Mesodermal cell (in vitro differentiated cells): Measurements from ENCODE around the gene PIK3R2.

ENCODE experiments used
- H3K27ac ChIP-seq: 2 replicates; pipeline ENCODE4 v1.7.0; 2013; ENCODE audit warnings: mild to moderate bottlenecking, low read depth, low read length, moderate library complexity; ENCODE audit not compliant: severe bottlenecking
- H3K36me3 ChIP-seq: 2 replicates; pipeline ENCODE4 v1.7.1; 2013; ENCODE audit warnings: mild to moderate bottlenecking, low read length, moderate library complexity; ENCODE audit not compliant: control insufficient read depth, insufficient read depth
- H3K4me1 ChIP-seq: one replicate; pipeline ENCODE4 v1.7.1; 2013; ENCODE audit warnings: mild to moderate bottlenecking, low read length; ENCODE audit not compliant: insufficient read depth, control insufficient read depth, poor library complexity, severe bottlenecking
- H3K4me3 ChIP-seq: 2 replicates; pipeline ENCODE4 v1.7.0; 2013; ENCODE audit warnings: low read length, control low read depth, mild to moderate bottlenecking; ENCODE audit not compliant: insufficient read depth, poor library complexity, severe bottlenecking; ENCODE audit errors: extremely low read depth
- H3K9me3 ChIP-seq: 2 replicates; pipeline ENCODE4 v1.7.1; 2013; ENCODE audit warnings: mild to moderate bottlenecking, low read length, moderate library complexity; ENCODE audit not compliant: control insufficient read depth
- WGBS, 2 experiments: methylation state at CpG; one replicate each; pipeline ENCODE4 v1.1.5; 2013; ENCODE audit warnings: missing lambda C conversion rate in 2 of 2; ENCODE audit not compliant: insufficient coverage in 2 of 2; 5-methylcytosine and 5-hydroxymethylcytosine counted together

PIK3R2 gene

DNA sequence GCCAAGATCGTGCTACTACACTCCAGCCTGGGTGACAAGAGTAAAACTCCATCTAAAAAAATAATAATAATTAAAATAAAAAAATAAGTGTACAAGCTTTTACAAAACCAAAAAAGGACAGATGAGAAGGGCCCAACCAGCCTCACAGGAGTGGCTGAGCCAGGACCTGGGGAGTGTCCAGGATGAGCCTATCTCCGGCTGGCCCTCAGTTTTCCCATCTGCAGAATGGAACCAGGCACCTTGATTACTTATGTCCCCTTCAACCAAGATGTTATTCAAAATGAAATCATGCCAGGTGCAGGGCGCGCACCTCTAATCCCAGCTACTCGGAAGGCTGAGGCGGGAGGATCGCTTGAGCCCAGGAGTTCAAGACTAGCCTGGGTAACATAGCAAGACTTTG lies 11.1 kb downstream of the PIK3R2 start:
- H3K4me1 ChIP-seq, result no peaks in the 10 kb centered on the region
- no peak overlapping the region for H3K4me3 ChIP-seq
- peaks cover 61% of the 10 kb centered on the region for H3K36me3 ChIP-seq
- H3K9me3 ChIP-seq, result no peaks in the 10 kb centered on the region
- 92 to 96% methylated on average over 5 to 6 of the region's 7 CpGs for WGBS, 2 experiments
- no peak overlapping the region for H3K27ac ChIP-seq

DNA sequence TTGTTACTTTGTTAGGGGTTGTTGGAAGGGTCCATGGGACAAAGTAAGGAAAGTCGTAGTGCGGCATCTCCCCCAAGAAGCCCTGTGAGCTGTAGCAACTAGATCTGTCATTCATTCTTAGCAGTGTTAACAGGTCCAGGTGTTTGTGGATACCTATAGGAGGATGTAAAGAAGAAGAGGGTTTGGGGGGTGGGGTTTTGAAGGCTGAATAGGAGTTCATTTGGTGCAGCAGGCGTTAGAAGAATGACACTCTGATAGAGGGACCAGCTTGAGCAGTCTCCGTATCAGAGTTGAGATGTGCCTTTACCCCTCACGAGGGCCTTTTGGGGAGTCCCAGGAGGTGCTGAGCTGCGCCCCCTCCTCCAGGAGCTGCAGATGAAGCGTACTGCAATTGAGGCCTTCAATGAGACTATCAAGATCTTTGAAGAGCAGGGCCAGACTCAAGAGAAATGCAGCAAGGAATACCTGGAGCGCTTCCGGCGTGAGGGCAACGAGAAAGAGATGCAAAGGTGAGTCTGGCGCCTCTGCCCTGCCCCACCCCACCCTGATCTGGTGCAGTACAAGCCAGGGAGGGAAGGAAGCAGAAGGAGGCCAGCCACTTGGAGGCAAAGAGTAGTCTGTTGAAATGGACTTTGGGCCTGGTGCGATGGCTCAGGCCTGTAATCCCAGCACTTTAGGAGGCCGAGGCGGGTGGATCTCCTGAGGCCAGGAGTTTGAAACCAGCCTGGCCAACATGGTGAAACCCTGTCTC lies 13.0 kb downstream of the PIK3R2 start:
- Histone ChIP-seq H3K4me1 (no peaks in the 10 kb centered on the region), H3K27ac (no peak overlapping the region), H3K36me3 (peaks cover 68% of the 10 kb centered on the region), H3K9me3 (no peaks in the 10 kb centered on the region), H3K4me3 (no peak overlapping the region)
- 91 to 95% methylated on average over 15 of the region's 15 CpGs for WGBS, 2 experiments

DNA sequence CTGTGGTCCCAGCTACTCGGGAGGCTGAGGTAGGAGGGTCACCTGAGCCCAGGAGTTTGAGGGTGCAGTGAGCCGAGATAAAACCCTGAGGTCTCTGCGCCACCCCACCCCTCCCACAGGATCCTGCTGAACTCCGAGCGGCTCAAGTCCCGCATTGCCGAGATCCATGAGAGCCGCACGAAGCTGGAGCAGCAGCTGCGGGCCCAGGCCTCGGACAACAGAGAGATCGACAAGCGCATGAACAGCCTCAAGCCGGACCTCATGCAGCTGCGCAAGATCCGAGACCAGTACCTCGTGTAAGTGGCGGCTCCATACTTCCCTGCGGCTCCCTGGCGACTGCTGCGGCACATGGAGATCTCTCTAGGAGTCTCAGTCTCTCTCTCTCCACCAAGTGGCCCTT lies 14.0 kb downstream of the PIK3R2 start:
- H3K4me1 ChIP-seq, result no peaks in the 10 kb centered on the region
- peaks cover 64% of the 10 kb centered on the region for H3K36me3 ChIP-seq

DNA sequence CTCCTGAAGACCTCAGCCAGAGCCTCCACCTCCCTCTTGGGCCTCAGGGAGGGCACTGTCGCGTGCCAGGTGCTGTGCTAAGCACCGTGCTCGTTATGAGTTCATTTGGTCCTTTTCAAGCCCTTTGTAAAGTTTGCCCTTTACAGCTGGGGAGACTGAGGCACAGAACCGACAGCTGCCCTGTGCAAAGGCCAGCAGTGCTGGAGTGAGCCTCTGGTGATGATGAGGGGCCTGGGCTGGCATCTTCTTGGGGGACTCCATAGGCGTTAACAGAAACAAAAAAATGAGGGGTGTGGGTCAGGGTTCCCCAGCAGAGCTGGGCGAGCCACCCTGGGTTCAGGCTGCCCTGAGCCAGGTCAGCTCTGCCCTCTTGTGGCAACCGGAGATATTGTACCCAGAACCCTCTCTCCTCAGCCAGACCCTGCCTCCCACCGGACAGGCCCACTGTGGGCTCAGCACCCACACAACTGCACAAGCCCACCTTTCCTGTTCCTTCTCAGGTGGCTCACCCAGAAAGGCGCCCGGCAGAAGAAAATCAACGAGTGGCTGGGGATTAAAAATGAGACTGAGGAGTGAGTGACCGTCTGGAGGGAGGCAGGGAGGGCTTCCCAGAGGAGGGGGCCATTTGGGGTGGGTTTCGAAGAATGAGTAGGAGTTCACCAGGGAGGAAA lies 15.1 kb downstream of the PIK3R2 start:
- H3K27ac ChIP-seq, result no peak overlapping the region
- H3K4me1 ChIP-seq, result no peaks in the 10 kb centered on the region
- H3K36me3 ChIP-seq, result peaks cover 53% of the 10 kb centered on the region
- H3K4me3 ChIP-seq, result no peak overlapping the region
- WGBS, 2 experiments, result 70 to 75% methylated on average over 13 of the region's 14 CpGs
- no peaks in the 10 kb centered on the region for H3K9me3 ChIP-seq

More for the DNA sequence above, 14.0 kb downstream of the PIK3R2 start:
- H3K9me3 ChIP-seq, result no peaks in the 10 kb centered on the region
- WGBS, 2 experiments, result 93 to 95% methylated on average over 13 to 20 of the region's 21 CpGs
- H3K4me3 ChIP-seq, result no peak overlapping the region
- H3K27ac ChIP-seq, result no peak overlapping the region

DNA sequence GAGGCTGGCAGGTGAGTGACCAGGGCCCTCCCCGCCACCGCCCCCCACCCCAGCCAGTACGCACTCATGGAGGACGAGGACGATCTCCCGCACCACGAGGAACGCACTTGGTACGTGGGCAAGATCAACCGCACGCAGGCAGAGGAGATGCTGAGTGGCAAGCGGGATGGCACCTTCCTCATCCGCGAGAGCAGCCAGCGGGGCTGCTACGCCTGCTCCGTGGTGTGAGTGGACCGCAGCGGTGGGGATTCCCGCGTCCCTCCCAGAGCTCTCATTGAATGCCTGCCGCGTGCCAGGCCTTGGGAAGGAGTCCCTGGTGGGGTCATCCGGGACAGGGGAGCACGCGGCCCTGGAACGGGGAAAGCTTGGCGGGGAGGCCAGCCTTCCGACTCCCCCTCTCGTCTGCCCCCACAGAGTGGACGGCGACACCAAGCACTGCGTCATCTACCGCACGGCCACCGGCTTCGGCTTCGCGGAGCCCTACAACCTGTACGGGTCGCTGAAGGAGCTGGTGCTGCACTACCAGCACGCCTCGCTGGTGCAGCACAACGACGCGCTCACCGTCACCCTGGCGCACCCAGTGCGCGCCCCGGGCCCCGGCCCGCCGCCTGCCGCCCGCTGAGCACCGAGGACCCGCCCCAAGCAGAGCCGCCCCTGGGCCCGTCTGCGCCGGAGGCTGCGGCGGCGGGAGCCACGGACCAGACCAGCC lies 15.9 kb downstream of the PIK3R2 start:
- Histone ChIP-seq H3K36me3 (peaks cover 47% of the 10 kb centered on the region), H3K9me3 (no peaks in the 10 kb centered on the region), H3K4me1 (no peaks in the 10 kb centered on the region), H3K27ac (no peak overlapping the region), H3K4me3 (no peak overlapping the region)
- WGBS, 2 experiments, result 96 to 97% methylated on average over 66 of the region's 66 CpGs

DNA sequence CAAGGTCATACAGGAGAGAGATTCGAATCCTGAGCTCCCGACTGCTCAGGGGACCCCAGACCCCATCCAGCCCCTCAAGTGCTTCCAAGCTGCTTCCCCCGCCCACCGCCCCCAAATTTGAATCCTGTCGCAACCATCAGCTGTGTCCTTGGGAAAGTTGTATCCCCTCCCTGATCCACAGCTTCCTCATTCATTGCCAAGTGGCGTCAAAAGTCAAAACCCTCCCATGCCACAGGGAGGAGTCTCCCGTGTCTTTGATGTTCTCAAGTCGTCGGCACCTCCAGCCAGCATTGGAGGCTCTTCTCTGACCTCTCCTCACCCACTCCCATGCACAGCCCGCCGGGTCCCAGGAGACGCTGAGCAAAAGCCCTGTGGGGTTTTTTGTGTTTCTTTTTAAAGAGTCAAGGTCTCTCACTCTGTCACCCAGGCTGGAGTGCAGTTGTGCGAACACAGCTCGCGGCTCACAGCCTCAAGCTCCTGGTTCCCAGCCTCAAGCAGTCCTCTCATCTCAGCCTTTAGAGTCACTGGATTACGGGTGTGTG lies 17.8 kb downstream of the PIK3R2 start:
- WGBS, 2 experiments, result 87 to 89% methylated on average over 8 to 13 of the region's 16 CpGs
- H3K27ac ChIP-seq, result no peak overlapping the region
- no peaks in the 10 kb centered on the region for H3K4me1 ChIP-seq
- peaks cover 34% of the 10 kb centered on the region for H3K36me3 ChIP-seq
- H3K9me3 ChIP-seq, result no peaks in the 10 kb centered on the region
- H3K4me3 ChIP-seq, result no peak overlapping the region

DNA sequence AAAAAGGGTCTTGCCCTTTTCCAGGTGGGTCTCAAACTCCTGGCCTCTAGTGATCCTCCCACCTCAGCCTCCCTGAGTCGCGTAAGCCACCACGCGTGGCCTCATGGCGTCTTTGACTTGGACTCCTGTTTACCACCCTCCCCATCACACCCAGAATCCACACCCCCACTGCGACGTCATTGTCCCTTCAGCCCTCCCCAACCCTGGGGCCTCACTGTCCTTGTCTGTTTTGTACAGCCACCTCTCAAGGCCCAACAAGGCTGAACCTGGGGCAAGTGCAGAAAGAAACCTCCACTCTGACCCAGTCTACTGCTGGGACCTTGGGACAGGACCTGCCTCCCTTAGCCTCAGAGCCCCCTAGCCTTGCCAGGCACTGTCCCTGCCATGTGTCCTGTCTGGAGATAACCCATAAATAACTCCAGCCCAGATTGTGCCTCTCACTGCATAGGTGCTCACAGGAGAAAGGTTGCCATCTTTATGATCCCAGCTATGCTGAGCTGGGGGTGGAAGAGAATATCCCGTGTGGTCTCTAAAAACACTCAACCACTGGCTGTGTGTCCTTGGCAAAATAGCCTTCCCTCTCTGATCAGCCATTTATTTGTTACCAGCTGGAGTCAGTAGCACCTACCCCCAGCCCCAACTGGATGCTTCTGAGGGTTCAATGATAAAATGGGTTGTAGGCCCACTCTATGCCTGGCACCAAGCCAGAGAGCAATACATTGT lies 18.8 kb downstream of the PIK3R2 start:
- Histone ChIP-seq H3K4me1 (no peaks in the 10 kb centered on the region), H3K36me3 (peaks cover 30% of the 10 kb centered on the region), H3K9me3 (no peaks in the 10 kb centered on the region), H3K4me3 (no peak overlapping the region), H3K27ac (no peak overlapping the region)
- WGBS, 2 experiments, result 87 to 92% methylated on average over 6 to 8 of the region's 8 CpGs

DNA sequence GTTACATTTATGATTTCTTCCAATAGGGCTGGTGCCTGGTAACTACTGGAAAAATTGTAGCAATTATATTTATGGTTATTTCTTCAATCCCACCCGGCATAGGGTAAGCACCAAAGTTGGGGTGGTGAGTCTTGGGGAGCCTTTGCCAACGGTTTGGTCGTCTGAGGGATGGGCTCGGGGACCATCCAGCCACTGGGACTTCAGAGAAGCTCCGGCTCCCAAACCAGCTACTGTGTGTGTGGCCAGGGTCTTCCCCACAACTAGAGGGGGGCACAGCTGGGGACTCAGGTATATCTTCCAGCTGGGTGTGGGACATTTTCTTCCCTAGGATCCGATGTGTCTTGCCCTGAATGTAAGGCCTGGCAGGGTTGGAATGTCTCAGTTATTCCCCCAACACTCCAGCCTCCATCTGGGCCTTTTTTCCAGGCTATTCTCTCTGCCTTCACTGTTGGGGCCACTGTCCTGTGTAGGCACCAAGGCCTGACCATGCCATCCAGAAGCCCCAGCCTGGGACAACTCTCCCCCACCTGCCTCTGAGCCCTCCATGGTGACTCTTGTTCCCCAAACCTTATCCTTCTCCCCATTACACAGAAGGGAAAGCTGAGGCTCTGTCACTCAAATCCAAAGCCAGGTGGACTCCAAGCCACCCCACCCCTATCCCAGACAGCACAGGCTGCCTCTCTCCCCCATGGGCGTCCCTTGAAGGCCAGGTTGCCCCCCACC lies 19.5 kb downstream of the PIK3R2 start:
- no peaks in the 10 kb centered on the region for H3K9me3 ChIP-seq
- WGBS, 2 experiments, result 85 to 86% methylated on average over 5 to 6 of the region's 7 CpGs
- H3K4me1 ChIP-seq, result no peaks in the 10 kb centered on the region
- no peak overlapping the region for H3K4me3 ChIP-seq
- H3K36me3 ChIP-seq, result peaks cover 26% of the 10 kb centered on the region
- no peak overlapping the region for H3K27ac ChIP-seq

DNA sequence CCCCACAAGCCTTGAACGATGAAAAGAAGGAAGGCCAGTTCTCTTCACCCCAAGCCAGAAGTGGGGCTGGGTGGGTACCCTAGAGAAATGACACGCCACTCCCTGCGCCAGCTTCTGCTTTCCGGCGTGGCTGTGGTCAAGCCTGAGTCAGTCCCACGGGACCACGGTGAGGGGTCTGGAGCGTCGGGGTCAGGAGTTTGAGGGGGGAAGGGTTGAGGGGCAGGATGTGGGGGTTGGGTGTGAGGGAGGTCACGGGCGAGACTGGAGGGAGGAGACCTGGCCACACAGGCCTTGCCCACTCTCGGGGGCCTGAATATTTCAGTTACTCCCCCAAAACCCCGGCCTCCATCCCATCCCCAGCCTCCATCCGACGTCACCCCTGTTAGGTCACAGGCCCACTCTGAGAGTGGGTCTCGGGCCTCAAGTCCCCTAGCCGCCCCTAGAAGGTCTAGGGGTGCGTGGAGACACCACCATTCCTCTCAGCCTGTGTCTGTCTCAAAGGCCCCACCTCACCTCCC lies 20.1 kb downstream of the PIK3R2 start:
- Histone ChIP-seq H3K4me1 (no peaks in the 10 kb centered on the region), H3K4me3 (no peak overlapping the region), H3K27ac (no peak overlapping the region), H3K9me3 (no peaks in the 10 kb centered on the region), H3K36me3 (peaks cover 21% of the 10 kb centered on the region)
- WGBS, 2 experiments, result 84 to 86% methylated on average over 10 to 13 of the region's 18 CpGs
